Gastrocnemius medialis (tissue), 4 donors: Measurements from ENCODE around the gene LNX1. TPM values are rescaled to one million over a fixed set of nuclear protein-coding genes. Genes with fewer than 3 reads are reported as not detected.

Experiments
- ATAC-seq, 2 donors: fragments of 150-250 bp; one replicate each; pipeline ENCODE4 v1.9.1; 2016
- DNase-seq, 2 donors: peaks; one replicate each; pipeline ENCODE4 v3.0.0-alpha.2; 2019
- H3K27ac ChIP-seq, 4 donors: fragments of 200-600 bp; sonication (generic); 1 replicate in 1 of 4; 2 replicates in 3 of 4; pipeline ENCODE4 v1.5.1; 2016 to 2018; ENCODE audit warnings: mild to moderate bottlenecking in 2 of 4, moderate library complexity in 1 of 4
- H3K27me3 ChIP-seq, 3 donors: fragments of 200-600 bp; sonication (generic) in 2 of 3; 1 replicate in 1 of 3; 2 replicates in 2 of 3; pipeline versions ENCODE4 v1.5.1 to v1.6.0; 2016 to 2019; ENCODE audit warnings: mild to moderate bottlenecking in 1 of 3, moderate library complexity in 1 of 3
- H3K36me3 ChIP-seq, 2 donors: fragments of 200-600 bp; sonication (generic) in 1 of 2; one replicate each; pipeline ENCODE4 v1.5.1; 2017 to 2018
- H3K4me1 ChIP-seq, 2 donors: fragments of 200-600 bp; sonication (generic) in 1 of 2; one replicate each; pipeline ENCODE4 v1.5.1; 2016 to 2017; ENCODE audit warnings: mild to moderate bottlenecking in 2 of 2
- H3K4me3 ChIP-seq, 4 donors: fragments of 200-600 bp; sonication (generic) in 3 of 4; 1 replicate in 1 of 4; 2 replicates in 3 of 4; pipeline ENCODE4 v1.5.1; 2016 to 2019; ENCODE audit warnings: mild to moderate bottlenecking in 2 of 4
- H3K9me3 ChIP-seq, 3 donors: fragments of 200-600 bp; sonication (generic) in 2 of 3; 1 replicate in 1 of 3; 2 replicates in 2 of 3; pipeline ENCODE4 v1.5.1; 2016 to 2019
- CTCF ChIP-seq, 5 experiments: fragments of 450-650 bp in 3 of 5; fragments of 200-600 bp in 2 of 5; sonication (generic) in 2 of 5; IDR thresholded peaks in 4 of 5; conservative IDR thresholded peaks in 1 of 5; 1 replicate in 4 of 5; 2 replicates in 1 of 5; pipeline ENCODE4 v1.5.1; 2016 to 2019; ENCODE audit warnings: antibody characterized with exemption in 5 of 5, mild to moderate bottlenecking in 3 of 5, moderate library complexity in 3 of 5
- POLR2A ChIP-seq, 2 donors: fragments of 450-650 bp; IDR thresholded peaks; one replicate each; pipeline ENCODE4 v1.6.1; 2017; ENCODE audit warnings: antibody characterized with exemption in 2 of 2, mild to moderate bottlenecking in 2 of 2, moderate library complexity in 2 of 2
- in situ Hi-C, 4 donors: fragments of 200-750 bp; cut with MboI; loops; one replicate each; pipeline versions ENCODE4 v1.15.0 to v1.8.0; 2017; ENCODE audit warnings: low sequenced_read_pairs in 4 of 4
- intact Hi-C: fragments of 100-400 bp; cut with DNase I; formaldehyde crosslinking; loops from one replicate; pipeline ENCODE4 v1.15.1; 2023; ENCODE audit warnings: low total_unique reads
- total RNA-seq, 4 donors: library from RNA; depleted of rRNA; stranded (reverse); fragments of >200 nt; gene quantifications; one replicate each; pipeline versions ENCODE4 v1.1.0 to v1.2.3, GENCODE V29; 2016

The LNX1 gene
- total RNA-seq, 4 donors from 2014 or later: 7.0 to 12.3 (median 11.0) TPM

- H3K36me3 ChIP-seq: no peaks in the 10 kb centered on the region
- no peak overlapping the region for H3K27ac ChIP-seq
- in situ Hi-C loops: no loop called here
- H3K4me3 ChIP-seq: no peak overlapping the region
- intact Hi-C loops: no loop called here
- H3K4me1 ChIP-seq: no peaks in the 10 kb centered on the region
- TF ChIP-seq POLR2A (IDR thresholded peaks at IDR 0.05) (no peak), CTCF (IDR thresholded peaks at IDR 0.05 in 4 of 5, conservative IDR thresholded peaks at IDR 0.05 in 1 of 5) (no peak)
- no peaks in the 10 kb centered on the region for H3K27me3 ChIP-seq
- no peaks in the 10 kb centered on the region for H3K9me3 ChIP-seq
- no peak for DNase-seq
- no peak for ATAC-seq
These were observed 34.6 kb upstream of the LNX1 start for GRCh38 chr4:53625888-53626287.

GRCh38 chr4:53622739-53623151, 31.5 kb upstream of the LNX1 start:
- in situ Hi-C loops: loop anchor here in 1 of 4 donors (25.0 kb wide), 1 partner anchor 110 kb away; no protein-coding TSS in a partner anchor
- TF ChIP-seq CTCF (IDR thresholded peaks at IDR 0.05 in 4 of 5, conservative IDR thresholded peaks at IDR 0.05 in 1 of 5) (no peak), POLR2A (IDR thresholded peaks at IDR 0.05) (no peak)
- H3K4me1 ChIP-seq: no peaks in the 10 kb centered on the region
- H3K27ac ChIP-seq: no peak overlapping the region
- H3K27me3 ChIP-seq: no peaks in the 10 kb centered on the region
- intact Hi-C loops: no loop called here
- H3K4me3 ChIP-seq: no peak overlapping the region
- ATAC-seq (peak; percentile 39 to 46), DNase-seq (no peak)
- no peaks in the 10 kb centered on the region for H3K9me3 ChIP-seq
- no peaks in the 10 kb centered on the region for H3K36me3 ChIP-seq

- in situ Hi-C loops (loop anchor here in 1 of 4 donors (25.0 kb wide), 1 partner anchor 109 kb away; no protein-coding TSS in a partner anchor), intact Hi-C loops (no loop called here)
- Histone ChIP-seq H3K4me1 (peaks cover 0 to 4% of the 10 kb centered on the region in 2 donors), H3K4me3 (no peak overlapping the region), H3K9me3 (no peaks in the 10 kb centered on the region), H3K36me3 (no peaks in the 10 kb centered on the region), H3K27me3 (no peaks in the 10 kb centered on the region), H3K27ac (no peak overlapping the region)
- TF ChIP-seq POLR2A (IDR thresholded peaks at IDR 0.05) (no peak), CTCF (IDR thresholded peaks at IDR 0.05 in 4 of 5, conservative IDR thresholded peaks at IDR 0.05 in 1 of 5) (no peak)
- ATAC-seq: no peak
- DNase-seq: no peak
These were observed 29.7 kb upstream of the LNX1 start for GRCh38 chr4:53620956-53621355.

GRCh38 chr4:53619431-53619830, 28.1 kb upstream of the LNX1 start:
- TF ChIP-seq CTCF (IDR thresholded peaks at IDR 0.05 in 4 of 5, conservative IDR thresholded peaks at IDR 0.05 in 1 of 5) (no peak), POLR2A (IDR thresholded peaks at IDR 0.05) (no peak)
- in situ Hi-C loops: loop anchor here in 1 of 4 donors (25.0 kb wide), 1 partner anchor 107 kb away; no protein-coding TSS in a partner anchor
- Histone ChIP-seq H3K27me3 (no peaks in the 10 kb centered on the region), H3K9me3 (no peaks in the 10 kb centered on the region), H3K4me3 (no peak overlapping the region), H3K27ac (no peak overlapping the region), H3K36me3 (no peaks in the 10 kb centered on the region), H3K4me1 (peaks cover 0 to 4% of the 10 kb centered on the region in 2 donors)
- intact Hi-C loops: no loop called here
- no peak for DNase-seq
- no peak for ATAC-seq

GRCh38 chr4:53618321-53618720, 27.0 kb upstream of the LNX1 start:
- no peaks in the 10 kb centered on the region for H3K36me3 ChIP-seq
- ATAC-seq: peak in 1 of 2 donors; percentile 47
- no peaks in the 10 kb centered on the region for H3K9me3 ChIP-seq
- no peaks in the 10 kb centered on the region for H3K27me3 ChIP-seq
- DNase-seq: no peak
- intact Hi-C loops (no loop called here), in situ Hi-C loops (loop anchor here in 1 of 4 donors (25.0 kb wide), 1 partner anchor 106 kb away; no protein-coding TSS in a partner anchor)
- no peak overlapping the region for H3K4me3 ChIP-seq
- peaks cover 0 to 4% of the 10 kb centered on the region in 2 donors for H3K4me1 ChIP-seq
- H3K27ac ChIP-seq: peak overlapping the region in 1 of 4 donors; percentile 52
- TF ChIP-seq POLR2A (IDR thresholded peaks at IDR 0.05) (no peak), CTCF (IDR thresholded peaks at IDR 0.05 in 4 of 5, conservative IDR thresholded peaks at IDR 0.05 in 1 of 5) (no peak)
